Activated T-helper 17 cell treated with anti-CD3 and anti-CD28 coated beads, Interleukin-2, amount 50 U/mL, for 72 hours (primary cell): ENCODE results near the gene BICDL2. TPM values are rescaled to one million over a fixed set of nuclear protein-coding genes. Genes with fewer than 3 reads are reported as not detected.
"Not testable (repeated sequence)": the region's sequence is repeated elsewhere in the genome, so short reads cannot be mapped to it uniquely, and the experiment has no call there.

ENCODE experiments used
- ATAC-seq: fragments of 150-1000 bp; cut with Tn5 transposase; replicated peaks from 2 replicates; pipeline ENCODE4 v1.10.0; 2021; ENCODE audit warnings: mild to moderate bottlenecking, moderate library complexity
- H3K27ac Mint-ChIP-seq: one replicate; pipeline ENCODE4 v1.8.0; 2022; ENCODE audit warnings: mixed read lengths
- H3K27me3 Mint-ChIP-seq: one replicate; pipeline ENCODE4 v1.8.0; 2022; ENCODE audit warnings: mixed read lengths
- H3K36me3 Mint-ChIP-seq: one replicate; pipeline ENCODE4 v1.8.0; 2022; ENCODE audit warnings: low read depth, mild to moderate bottlenecking, mixed read lengths
- H3K4me1 Mint-ChIP-seq: one replicate; pipeline ENCODE4 v1.8.0; 2022; ENCODE audit warnings: mixed read lengths
- H3K4me3 Mint-ChIP-seq: one replicate; pipeline ENCODE4 v1.8.0; 2022; ENCODE audit warnings: mild to moderate bottlenecking, mixed read lengths
- H3K9me3 Mint-ChIP-seq: one replicate; pipeline ENCODE4 v1.8.0; 2022; ENCODE audit warnings: mixed read lengths
- total RNA-seq, 2 donors: library from RNA; stranded (reverse); gene quantifications; one replicate each; pipeline ENCODE4 v1.2.3, GENCODE V29; 2022

The BICDL2 gene, protein sequence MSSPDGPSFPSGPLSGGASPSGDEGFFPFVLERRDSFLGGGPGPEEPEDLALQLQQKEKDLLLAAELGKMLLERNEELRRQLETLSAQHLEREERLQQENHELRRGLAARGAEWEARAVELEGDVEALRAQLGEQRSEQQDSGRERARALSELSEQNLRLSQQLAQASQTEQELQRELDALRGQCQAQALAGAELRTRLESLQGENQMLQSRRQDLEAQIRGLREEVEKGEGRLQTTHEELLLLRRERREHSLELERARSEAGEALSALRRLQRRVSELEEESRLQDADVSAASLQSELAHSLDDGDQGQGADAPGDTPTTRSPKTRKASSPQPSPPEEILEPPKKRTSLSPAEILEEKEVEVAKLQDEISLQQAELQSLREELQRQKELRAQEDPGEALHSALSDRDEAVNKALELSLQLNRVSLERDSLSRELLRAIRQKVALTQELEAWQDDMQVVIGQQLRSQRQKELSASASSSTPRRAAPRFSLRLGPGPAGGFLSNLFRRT
- total RNA-seq, result 10 to 100 TPM in 1 of 2 donors, 1 to 10 TPM in 1; 1.1 to 12.1 TPM

DNA sequence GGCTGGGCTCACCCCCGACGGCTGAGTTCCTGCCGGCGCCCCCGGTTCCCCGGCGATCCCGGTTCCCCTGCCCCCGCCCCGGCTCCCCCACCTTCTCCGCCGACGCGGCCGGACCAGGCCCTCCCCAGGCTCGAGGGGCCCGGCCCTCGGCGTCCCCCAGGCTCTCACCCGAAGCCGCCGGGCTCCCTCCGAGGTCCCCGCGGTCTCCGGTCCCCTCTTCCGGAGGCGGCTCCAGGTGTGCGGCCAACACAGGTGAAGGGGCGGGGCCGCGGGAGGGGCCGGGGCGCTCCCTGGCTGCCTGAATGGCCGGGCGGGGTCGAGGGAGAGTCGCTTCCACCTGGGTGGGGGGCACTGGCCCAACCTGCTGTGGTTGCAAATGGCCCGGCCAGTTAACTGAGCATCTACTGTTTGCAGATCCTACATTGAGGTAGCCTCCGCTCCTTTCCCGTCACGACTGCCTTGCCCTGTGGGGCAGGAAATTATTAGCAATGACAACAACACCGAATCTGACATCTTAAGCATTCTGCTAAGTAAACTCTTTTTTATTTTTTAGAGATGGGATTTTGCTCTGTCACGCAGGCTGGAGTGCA is at the start of gene BICDL2:
Gene BICDL2 (minus strand): TSS at position 219 of the 590 bp plus-strand sequence. CDS start 1,448 bp downstream, outside the sequence.
- Mint-ChIP-seq H3K4me3 (peak within 1 kb of the TSS; percentile 27), H3K9me3 (no peaks in the 10 kb centered on the region), H3K36me3 (peaks cover 5% of the 10 kb centered on the region), H3K4me1 (peaks cover 4% of the 10 kb centered on the region), H3K27me3 (peaks cover 56% of the 10 kb centered on the region), H3K27ac (no peak within 1 kb of the TSS)
- ATAC-seq, result no peak

DNA sequence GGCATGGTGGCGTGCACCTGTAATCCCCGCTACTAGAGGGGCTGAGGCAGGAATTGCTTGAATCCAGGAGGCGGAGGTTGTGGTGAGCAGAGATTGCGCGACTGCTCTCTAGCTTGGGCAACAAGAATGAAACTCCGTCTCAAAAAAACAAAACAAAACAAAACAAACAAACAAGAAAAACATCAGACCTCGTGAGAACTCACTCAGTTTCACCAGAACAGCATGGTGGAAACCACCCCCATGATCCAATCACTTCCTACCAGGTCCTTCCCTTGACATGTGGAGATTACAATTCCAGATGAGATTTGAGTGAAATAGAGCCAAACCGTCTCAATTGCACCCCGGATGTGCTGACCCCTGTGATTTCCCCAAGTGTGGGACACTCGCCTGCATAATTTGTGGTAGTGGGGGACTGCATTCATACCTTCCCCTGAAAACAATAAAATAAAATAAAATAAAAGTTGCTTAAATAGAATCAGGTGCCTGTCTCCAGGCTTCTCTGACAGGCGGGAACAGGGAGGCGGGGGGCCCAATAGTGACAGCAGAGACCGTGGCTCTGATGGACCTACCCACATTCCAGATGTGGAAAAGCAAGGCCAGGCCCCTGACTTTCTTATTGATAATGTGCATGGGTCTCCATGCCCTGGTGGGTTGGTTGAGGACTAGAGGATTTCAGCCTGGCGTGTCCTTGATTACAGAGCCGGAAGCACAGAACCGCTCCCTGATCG is 49.3 kb upstream of the BICDL2 start:
- no peak for ATAC-seq
- no peaks in the 10 kb centered on the region for H3K9me3 Mint-ChIP-seq
- peaks cover 25% of the 10 kb centered on the region for H3K4me1 Mint-ChIP-seq
- H3K4me3 Mint-ChIP-seq, result peak overlapping the region; percentile 39
- H3K36me3 Mint-ChIP-seq, result peaks cover 5% of the 10 kb centered on the region
- no peaks in the 10 kb centered on the region for H3K27me3 Mint-ChIP-seq
- H3K27ac Mint-ChIP-seq, result peak overlapping the region; percentile 53

DNA sequence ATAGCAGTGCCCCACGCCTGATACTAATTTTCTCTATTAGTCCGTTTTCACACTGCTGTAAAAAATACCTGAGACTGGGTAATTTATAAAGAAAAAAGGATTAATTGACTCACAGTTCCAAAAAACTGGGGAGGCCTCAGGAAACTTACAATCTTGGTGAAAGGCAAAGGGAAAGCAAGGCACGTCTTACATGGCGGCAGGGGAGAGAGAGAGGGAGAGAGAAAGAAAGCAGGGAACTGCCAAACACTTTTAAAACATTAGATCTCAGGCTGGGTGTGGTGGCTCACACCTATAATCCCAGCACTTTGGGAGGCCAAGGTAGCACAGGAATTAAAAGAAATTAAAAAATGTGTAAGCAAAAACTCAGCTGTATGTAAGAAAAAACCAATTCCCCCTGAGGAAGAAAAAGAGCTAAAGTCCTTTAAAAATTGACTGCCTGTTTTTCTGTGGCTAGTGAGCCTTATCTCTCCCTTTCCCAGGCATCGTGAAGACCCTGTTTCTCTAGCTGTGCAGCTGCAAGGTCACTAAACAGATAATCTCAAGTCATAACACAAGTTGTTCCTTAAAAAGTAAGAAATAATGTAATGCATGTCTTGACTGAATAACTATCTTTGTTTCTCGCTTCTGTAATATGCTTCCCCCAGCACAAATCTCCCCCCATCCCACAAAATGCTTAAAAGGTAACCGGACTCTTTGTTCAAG is 48.4 kb upstream of the BICDL2 start:
- peaks cover 33% of the 10 kb centered on the region for H3K4me1 Mint-ChIP-seq
- no peaks in the 10 kb centered on the region for H3K9me3 Mint-ChIP-seq
- no peak for ATAC-seq
- peaks cover 15% of the 10 kb centered on the region for H3K36me3 Mint-ChIP-seq
- peak overlapping the region; percentile 53 for H3K27ac Mint-ChIP-seq
- H3K27me3 Mint-ChIP-seq, result no peaks in the 10 kb centered on the region
- peak overlapping the region; percentile 27 for H3K4me3 Mint-ChIP-seq

DNA sequence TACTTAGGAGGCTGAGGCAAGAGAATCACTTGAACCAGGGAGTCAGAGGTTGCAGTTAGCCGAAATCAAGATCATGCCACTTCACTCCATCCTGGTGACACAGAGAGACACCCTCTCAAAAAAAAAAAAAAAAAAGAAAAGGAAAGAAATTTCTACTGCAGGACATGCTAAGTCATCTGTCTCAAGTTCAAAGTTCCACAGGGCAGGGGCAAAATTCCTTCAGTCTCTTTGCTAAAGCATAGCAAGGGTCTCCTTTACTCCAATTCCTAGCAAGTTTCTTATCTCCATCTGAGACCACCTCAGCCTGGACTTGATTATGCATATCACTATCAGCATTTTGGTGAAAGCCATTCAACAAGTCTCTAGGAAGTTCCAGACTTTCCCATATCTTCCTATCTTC is 47.7 kb upstream of the BICDL2 start:
- Mint-ChIP-seq H3K9me3 (no peaks in the 10 kb centered on the region), H3K4me1 (peaks cover 38% of the 10 kb centered on the region), H3K36me3 (peaks cover 21% of the 10 kb centered on the region), H3K27me3 (no peaks in the 10 kb centered on the region), H3K27ac (peak overlapping the region; percentile 53), H3K4me3 (peak overlapping the region; percentile 27)
- ATAC-seq, result no peak

DNA sequence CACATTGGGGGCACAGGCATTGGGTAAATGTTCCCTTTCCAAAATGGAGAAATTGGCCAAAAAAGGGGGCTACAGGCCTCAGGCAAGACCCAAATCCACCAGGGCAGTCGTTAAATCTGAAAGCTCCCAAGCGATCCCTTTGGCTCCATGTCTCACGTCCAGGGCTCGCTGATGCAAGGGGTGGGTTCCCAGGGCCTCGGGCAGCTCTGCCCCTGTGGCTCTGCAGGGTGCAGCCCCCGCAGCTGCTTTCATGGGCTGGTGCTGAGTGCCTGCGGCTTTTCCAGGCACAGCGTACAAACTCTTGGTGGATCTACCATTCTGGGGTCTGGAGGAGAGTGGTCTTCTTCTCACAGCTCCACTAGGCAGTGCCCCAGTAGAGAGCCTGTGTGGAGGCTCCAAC is 46.7 kb upstream of the BICDL2 start:
- H3K27ac Mint-ChIP-seq, H3K9me3 Mint-ChIP-seq, ATAC-seq, H3K27me3 Mint-ChIP-seq: not testable (repeated sequence)
- Mint-ChIP-seq H3K4me1 (peaks cover 43% of the 10 kb centered on the region), H3K4me3 (peak overlapping the region; percentile 76), H3K36me3 (peaks cover 28% of the 10 kb centered on the region)

DNA sequence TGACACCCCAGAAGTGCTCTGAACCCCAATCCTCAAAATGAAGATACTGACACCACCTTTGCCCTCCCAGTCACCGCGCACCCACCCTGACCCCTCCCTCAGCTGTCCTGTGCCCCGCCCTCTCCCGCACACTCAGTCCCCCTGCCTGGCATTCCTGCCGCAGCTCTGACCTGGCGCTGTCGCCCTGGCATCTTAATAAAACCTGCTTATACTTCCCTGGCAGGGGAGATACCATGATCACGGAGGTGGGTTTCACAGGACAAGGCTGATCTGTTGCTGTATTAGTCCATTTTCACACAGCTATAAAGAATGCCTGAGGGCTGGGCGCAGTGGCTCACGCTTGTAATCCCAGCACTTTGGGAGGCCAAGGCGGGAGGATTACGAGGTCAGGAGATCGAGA is 45.2 kb upstream of the BICDL2 start:
- H3K4me3 Mint-ChIP-seq, result peak overlapping the region; percentile 76
- not testable (repeated sequence) for H3K9me3 Mint-ChIP-seq, H3K27me3 Mint-ChIP-seq, ATAC-seq
- peaks cover 43% of the 10 kb centered on the region for H3K36me3 Mint-ChIP-seq
- peaks cover 41% of the 10 kb centered on the region for H3K4me1 Mint-ChIP-seq
- H3K27ac Mint-ChIP-seq, result peak overlapping the region; percentile 94

DNA sequence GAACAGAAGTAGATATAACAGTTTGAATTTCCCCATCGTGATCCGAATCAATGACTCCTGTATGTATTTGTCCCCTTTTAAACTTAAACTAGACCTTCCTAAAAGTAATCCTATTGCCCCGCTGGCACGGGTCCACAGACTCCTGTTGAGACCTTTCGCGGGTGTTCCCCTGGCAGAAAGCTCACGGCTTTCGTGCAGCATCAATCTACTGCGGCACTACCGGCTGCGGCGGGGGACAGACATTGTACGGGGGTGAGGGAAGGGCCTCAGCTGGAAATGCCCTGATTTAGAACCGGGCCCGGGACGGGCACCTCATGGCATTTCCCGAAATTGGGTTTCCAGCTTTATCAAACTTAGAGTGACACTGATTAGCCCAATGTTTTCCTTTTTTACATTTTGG is 43.3 kb upstream of the BICDL2 start:
- Mint-ChIP-seq H3K4me1 (peaks cover 44% of the 10 kb centered on the region), H3K27ac (peak overlapping the region; percentile 94), H3K36me3 (peaks cover 62% of the 10 kb centered on the region), H3K27me3 (no peaks in the 10 kb centered on the region), H3K4me3 (peak overlapping the region; percentile 76), H3K9me3 (no peaks in the 10 kb centered on the region)
- ATAC-seq, result no peak

DNA sequence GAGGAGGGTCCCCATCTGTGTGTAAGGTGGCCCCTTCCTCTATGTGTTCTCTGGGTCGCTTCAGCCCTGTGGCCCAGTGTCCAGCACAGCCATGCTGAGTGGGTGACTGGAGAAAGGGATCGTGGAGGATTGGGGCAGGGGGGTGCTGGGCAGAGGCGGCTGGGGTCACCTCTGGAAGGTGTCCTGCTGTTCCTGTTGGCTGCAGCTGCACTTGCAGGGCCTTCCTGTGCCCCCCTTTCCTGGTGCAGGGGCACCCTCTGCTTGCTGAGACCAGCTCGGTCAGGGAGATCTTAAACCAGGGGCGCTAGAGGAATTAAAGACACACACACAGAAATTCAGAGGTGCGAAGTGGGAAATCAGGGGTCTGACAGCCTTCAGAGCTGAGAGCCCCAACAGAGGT is 39.8 kb upstream of the BICDL2 start:
- peaks cover 85% of the 10 kb centered on the region for H3K36me3 Mint-ChIP-seq
- ATAC-seq, result no peak
- no peaks in the 10 kb centered on the region for H3K27me3 Mint-ChIP-seq
- H3K4me1 Mint-ChIP-seq, result peaks cover 55% of the 10 kb centered on the region
- H3K9me3 Mint-ChIP-seq, result no peaks in the 10 kb centered on the region
- H3K4me3 Mint-ChIP-seq, result peak overlapping the region; percentile 76
- H3K27ac Mint-ChIP-seq, result peak overlapping the region; percentile 95

DNA sequence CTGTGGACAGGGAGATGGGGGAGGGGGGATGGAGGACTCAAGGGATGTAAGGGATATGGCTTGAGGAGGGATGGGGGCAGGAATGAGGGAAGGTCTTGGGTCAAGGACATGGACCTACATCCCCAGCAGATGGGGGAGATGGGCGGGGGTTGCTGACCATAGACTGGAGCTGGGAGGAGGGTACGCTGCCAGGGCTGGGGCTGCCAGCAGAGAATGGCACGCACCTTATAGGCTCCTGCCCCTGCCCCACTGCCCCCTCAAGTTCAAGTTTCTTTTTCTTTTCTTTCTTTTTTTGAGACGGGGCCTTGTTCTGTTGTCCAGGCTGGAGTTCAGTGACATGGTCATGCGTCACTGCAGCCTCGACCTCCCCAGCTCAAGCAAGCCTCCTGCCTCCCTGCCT is 39.2 kb upstream of the BICDL2 start:
- Mint-ChIP-seq H3K27ac (peak overlapping the region; percentile 95), H3K36me3 (peaks cover 85% of the 10 kb centered on the region), H3K4me1 (peaks cover 55% of the 10 kb centered on the region), H3K4me3 (peak overlapping the region; percentile 76)
- H3K9me3 Mint-ChIP-seq, H3K27me3 Mint-ChIP-seq, ATAC-seq: not testable (repeated sequence)

DNA sequence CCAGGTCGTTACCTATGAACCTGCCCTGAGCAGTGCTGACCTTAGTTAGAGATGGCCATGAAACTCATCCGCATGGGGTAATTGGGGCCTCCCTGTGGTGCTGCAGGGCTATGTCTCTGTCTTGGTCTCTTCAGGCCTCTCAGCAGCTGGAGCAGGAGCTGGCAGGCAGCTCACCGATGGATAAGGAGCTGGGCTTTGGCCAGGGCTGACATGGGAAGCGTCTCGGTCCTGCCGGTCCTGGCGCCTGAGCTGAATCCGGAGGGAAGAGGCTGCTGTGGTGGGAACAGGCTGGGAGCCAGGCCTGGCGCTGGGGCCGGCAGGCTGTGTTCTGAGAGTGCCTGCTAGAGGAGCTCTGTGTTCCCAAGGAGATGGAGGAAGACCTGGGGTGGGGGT is 38.8 kb upstream of the BICDL2 start:
- Mint-ChIP-seq H3K9me3 (no peaks in the 10 kb centered on the region), H3K4me1 (peaks cover 51% of the 10 kb centered on the region), H3K4me3 (peak overlapping the region; percentile 76), H3K27ac (peak overlapping the region; percentile 95), H3K36me3 (peaks cover 80% of the 10 kb centered on the region), H3K27me3 (no peaks in the 10 kb centered on the region)
- peak; percentile 14 for ATAC-seq

DNA sequence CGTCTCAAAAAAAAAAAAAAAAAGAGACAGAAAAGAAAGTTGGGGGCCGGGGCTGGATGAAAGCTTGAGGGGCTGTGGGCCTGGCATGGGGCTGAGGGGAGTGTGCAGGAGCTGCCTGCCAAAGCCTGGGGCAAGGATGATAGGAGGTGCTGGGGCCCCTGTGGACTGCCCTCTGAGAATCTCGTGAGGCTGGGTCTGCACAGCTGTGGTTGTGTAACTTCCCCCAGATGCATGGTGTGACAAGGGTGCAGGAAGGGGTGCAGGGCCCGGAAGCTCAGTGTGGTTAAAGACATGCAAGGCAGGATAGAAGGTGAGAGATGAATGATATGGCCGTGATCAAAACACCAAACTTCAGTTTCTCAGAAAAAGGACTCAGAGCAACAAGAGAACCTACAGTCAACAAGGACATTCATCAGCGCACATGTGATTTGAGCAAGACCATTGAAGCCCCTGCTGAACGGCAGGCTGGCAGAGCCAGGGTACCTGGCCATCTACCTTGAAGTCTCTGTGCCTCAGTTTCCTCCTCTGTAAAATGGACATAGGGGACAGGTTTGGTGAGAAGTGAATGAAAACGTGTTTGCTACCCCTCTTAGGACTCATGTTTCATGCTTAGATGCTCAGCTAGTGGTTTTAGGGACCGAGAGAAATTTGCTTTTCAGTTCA is 38.2 kb upstream of the BICDL2 start:
- Mint-ChIP-seq H3K4me3 (peak overlapping the region; percentile 76), H3K36me3 (peaks cover 80% of the 10 kb centered on the region), H3K4me1 (peaks cover 50% of the 10 kb centered on the region), H3K9me3 (no peaks in the 10 kb centered on the region), H3K27me3 (no peaks in the 10 kb centered on the region), H3K27ac (peak overlapping the region; percentile 95)
- ATAC-seq, result peak; percentile 71

DNA sequence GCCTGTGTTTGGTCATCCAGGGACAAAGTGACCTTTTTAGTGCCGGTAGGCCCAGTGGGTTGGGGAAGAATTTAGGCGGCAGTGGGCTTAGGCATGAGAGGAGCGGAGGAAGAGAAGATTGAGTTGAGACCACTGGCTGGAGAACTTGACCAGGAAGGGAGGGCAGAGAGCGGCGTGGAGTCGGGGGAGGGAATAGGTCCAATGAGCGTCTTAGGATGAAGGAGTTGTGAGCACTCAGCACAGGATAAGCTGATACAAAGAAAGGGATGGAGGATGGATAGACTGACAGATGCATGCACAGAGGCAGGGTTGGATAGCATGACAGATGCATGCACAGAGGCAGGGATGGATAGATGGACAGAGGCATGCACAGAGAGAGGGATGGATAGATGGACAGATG is 36.7 kb upstream of the BICDL2 start:
- Mint-ChIP-seq H3K4me1 (peaks cover 51% of the 10 kb centered on the region), H3K27ac (peak overlapping the region; percentile 95)
- ATAC-seq, result no peak

DNA sequence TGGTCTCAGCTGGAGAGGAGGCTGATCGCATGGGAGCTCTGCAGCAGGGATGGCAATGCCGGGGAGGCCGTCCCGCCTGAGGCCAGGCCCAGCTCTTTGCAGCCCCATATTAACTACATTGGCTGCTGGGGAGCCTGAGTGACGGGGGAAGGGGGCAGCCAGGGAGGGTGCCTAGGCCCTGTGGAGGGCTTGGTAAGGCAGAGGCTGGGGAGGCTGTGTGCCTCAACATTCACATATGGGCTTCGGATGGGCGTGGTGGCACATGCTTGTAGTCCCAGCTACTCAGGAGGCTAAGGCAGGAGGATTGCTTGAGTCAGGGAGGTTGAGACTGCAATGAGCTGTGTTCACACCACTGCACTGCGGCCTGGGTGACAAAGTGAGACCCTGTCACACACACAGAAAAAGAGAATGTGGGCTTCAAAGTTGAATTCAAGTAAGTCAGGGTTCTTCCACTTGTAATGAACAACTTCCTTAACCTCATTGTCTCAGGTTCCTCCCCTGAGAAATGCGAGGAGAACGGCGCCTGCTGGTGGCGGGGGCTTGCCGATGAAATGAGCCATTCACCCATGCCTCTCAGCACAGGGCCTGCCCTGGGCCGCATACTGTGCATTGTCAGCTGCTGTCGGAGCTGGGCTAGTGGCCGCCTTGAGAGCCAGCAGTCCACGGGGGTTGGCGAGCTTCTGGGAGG is 36.0 kb upstream of the BICDL2 start:
- H3K27ac Mint-ChIP-seq, result peak overlapping the region; percentile 95
- H3K4me1 Mint-ChIP-seq, result peaks cover 45% of the 10 kb centered on the region
- not testable (repeated sequence) for H3K27me3 Mint-ChIP-seq, H3K9me3 Mint-ChIP-seq
- peaks cover 84% of the 10 kb centered on the region for H3K36me3 Mint-ChIP-seq
- H3K4me3 Mint-ChIP-seq, result peak overlapping the region; percentile 100
- ATAC-seq, result peak; percentile 23

More for the DNA sequence above, 36.7 kb upstream of the BICDL2 start:
- peaks cover 84% of the 10 kb centered on the region for H3K36me3 Mint-ChIP-seq
- peak overlapping the region; percentile 76 for H3K4me3 Mint-ChIP-seq
- no peaks in the 10 kb centered on the region for H3K9me3 Mint-ChIP-seq
- H3K27me3 Mint-ChIP-seq, result no peaks in the 10 kb centered on the region
